ENCODE data around the gene ATP5MC3. TPM values are rescaled to one million over a fixed set of nuclear protein-coding genes. Genes with fewer than 3 reads are reported as not detected.
"Not testable (repeated sequence)": the region's sequence is repeated elsewhere in the genome, so short reads cannot be mapped to it uniquely, and the experiment has no call there.

The ATP5MC3 gene
- 112 and 142 TPM in 2 replicates for total RNA-seq

GRCh38 chr2:175181104-175181876 is at the start of gene ATP5MC3:
ATP5MC3 (minus strand) TSS chr2:175181710; CDS start chr2:175181393, 317 bp downstream.
- DNase-seq (ENCODE audit: low read depth) = peak; percentile 89

- DNase-seq (ENCODE audit: low read depth) = not testable (repeated sequence)
Measured at GRCh38 chr2:175228601-175229000, 47.1 kb upstream of the ATP5MC3 start.

- no peak for DNase-seq (ENCODE audit: low read depth)
Measured at GRCh38 chr2:175228179-175228578, 46.7 kb upstream of the ATP5MC3 start.

GRCh38 chr2:175227393-175227792 is 45.9 kb upstream of the ATP5MC3 start:
- DNase-seq (ENCODE audit: low read depth) = no peak

GRCh38 chr2:175220075-175220474 is 38.6 kb upstream of the ATP5MC3 start:
- no peak for DNase-seq (ENCODE audit: low read depth)

- peak; percentile 50 for DNase-seq (ENCODE audit: low read depth)
Measured at GRCh38 chr2:175218551-175218950, 37.0 kb upstream of the ATP5MC3 start.

- no peak for DNase-seq (ENCODE audit: low read depth)
Measured at GRCh38 chr2:175207741-175208438, 26.4 kb upstream of the ATP5MC3 start.

GRCh38 chr2:175206866-175207265 is 25.4 kb upstream of the ATP5MC3 start:
- no peak for DNase-seq (ENCODE audit: low read depth)

- DNase-seq (ENCODE audit: low read depth) = peak; percentile 36
Measured at GRCh38 chr2:175205523-175205922, 24.0 kb upstream of the ATP5MC3 start.

- DNase-seq (ENCODE audit: low read depth) = peak; percentile 55
Measured at GRCh38 chr2:175203621-175204496, 22.3 kb upstream of the ATP5MC3 start.

- no peak for DNase-seq (ENCODE audit: low read depth)
Measured at GRCh38 chr2:175195012-175195411, 13.5 kb upstream of the ATP5MC3 start.

GRCh38 chr2:175188761-175189160 is 7.3 kb upstream of the ATP5MC3 start:
- no peak for DNase-seq (ENCODE audit: low read depth)

GRCh38 chr2:175187378-175187777 is 5.9 kb upstream of the ATP5MC3 start:
- peak; percentile 28 for DNase-seq (ENCODE audit: low read depth)

- DNase-seq (ENCODE audit: low read depth) = no peak
Measured at GRCh38 chr2:175183674-175184073, 2.2 kb upstream of the ATP5MC3 start.

- DNase-seq (ENCODE audit: low read depth) = no peak
Measured at GRCh38 chr2:175181877-175182308, 383 bp upstream of the ATP5MC3 start.

GRCh38 chr2:175180701-175181103 is 808 bp downstream of the ATP5MC3 start:
- peak; percentile 36 for DNase-seq (ENCODE audit: low read depth)

GRCh38 chr2:175176624-175177023 is 4.9 kb downstream of the ATP5MC3 start:
- DNase-seq (ENCODE audit: low read depth) = no peak

GRCh38 chr2:175175896-175176295 is 5.6 kb downstream of the ATP5MC3 start:
- peak; percentile 76 for DNase-seq (ENCODE audit: low read depth)

GRCh38 chr2:175175320-175175719 is 6.2 kb downstream of the ATP5MC3 start:
- no peak for DNase-seq (ENCODE audit: low read depth)

GRCh38 chr2:175170659-175171304 is 10.7 kb downstream of the ATP5MC3 start:
- no peak for DNase-seq (ENCODE audit: low read depth)

- DNase-seq (ENCODE audit: low read depth) = peak; percentile 11
Measured at GRCh38 chr2:175169191-175169590, 12.3 kb downstream of the ATP5MC3 start.

GRCh38 chr2:175168564-175168945 is 13.0 kb downstream of the ATP5MC3 start:
- DNase-seq (ENCODE audit: low read depth) = no peak
